GM21723 (cell line): ENCODE measurements around the gene NRL.
A peak's percentile ranks its signal among the peaks of the same experiment; 100 is the strongest.

ENCODE experiments used
- ATAC-seq: cut with Tn5 transposase; IDR thresholded peaks from one replicate; pipeline ENCODE4 v1.9.1; 2021; ENCODE audit warnings: mild to moderate bottlenecking, moderate library complexity; ENCODE audit not compliant: unreplicated experiment

Gene NRL

GRCh38 chr14:24100982-24101494, 13.7 kb downstream of the NRL start:
- ATAC-seq = no peak

- no peak for ATAC-seq
These were observed 14.4 kb downstream of the NRL start for GRCh38 chr14:24100197-24100981.

DNA sequence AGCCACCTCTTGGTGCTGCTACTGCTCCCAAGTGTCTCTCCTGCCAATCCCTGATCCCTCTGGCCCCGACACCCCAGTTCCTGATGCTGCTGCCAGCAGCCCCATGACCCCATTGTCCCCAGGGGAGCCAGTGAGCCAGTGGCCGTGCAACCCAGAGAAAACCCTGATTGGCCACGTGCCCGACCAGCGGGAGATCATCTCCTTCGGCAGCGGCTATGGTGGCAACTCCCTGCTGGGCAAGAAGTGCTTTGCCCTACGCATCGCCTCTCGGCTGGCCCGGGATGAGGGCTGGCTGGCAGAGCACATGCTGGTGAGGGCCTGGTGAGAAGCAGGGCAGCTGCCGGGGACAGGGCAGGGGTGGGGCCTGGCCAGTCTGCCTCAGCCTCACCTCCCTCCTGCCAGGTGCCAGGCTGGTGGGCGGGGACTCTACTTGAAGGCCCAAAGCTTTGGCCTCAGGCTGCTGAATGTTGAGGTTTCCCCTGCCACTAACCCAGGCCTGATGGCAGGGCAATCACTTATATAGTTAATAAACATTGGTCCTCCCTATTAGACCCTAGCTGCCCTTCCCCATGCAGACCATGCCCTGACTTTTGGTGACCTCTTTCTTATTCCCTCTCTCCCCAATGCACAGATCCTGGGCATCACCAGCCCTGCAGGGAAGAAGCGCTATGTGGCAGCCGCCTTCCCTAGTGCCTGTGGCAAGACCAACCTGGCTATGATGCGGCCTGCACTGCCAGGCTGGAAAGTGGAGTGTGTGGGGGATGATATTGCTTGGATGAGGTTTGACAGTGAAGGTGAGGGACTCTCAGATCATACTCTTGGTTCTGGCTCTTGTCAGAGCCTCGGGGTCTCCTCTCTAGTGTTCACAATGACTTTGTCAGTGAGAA, 15.6 kb downstream of the NRL start:
- ATAC-seq = no peak

- ATAC-seq = no peak
These were observed 16.4 kb downstream of the NRL start for GRCh38 chr14:24098229-24098926.

DNA sequence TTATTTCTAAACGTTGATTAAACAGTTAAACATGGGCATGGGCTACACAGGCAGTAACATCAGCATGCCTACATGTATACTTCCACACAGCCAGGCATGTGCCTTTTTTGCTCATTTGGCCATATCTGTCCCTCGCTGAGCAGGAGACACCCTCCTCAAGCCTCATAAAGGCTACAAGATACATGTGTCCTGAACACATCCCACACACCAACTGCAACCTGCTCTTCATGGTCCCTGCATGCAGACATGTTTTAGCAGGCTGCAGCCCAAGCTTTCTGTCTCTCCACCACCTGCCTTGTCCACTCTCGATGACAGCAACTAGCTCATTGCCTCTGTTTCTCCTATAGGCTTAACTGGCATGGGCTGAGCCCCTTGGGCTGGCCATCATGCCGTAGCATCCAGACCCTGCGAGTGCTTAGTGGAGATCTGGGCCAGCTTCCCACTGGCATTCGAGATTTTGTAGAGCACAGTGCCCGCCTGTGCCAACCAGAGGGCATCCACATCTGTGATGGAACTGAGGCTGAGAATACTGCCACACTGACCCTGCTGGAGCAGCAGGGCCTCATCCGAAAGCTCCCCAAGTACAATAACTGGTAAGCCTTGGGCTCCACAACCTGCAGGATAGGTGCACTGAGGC, 18.1 kb downstream of the NRL start:
- no peak for ATAC-seq

- ATAC-seq = peak; percentile 72
These were observed 19.3 kb downstream of the NRL start for GRCh38 chr14:24095271-24096068.

GRCh38 chr14:24094841-24095270, 19.9 kb downstream of the NRL start:
- ATAC-seq = peak; percentile 7

DNA sequence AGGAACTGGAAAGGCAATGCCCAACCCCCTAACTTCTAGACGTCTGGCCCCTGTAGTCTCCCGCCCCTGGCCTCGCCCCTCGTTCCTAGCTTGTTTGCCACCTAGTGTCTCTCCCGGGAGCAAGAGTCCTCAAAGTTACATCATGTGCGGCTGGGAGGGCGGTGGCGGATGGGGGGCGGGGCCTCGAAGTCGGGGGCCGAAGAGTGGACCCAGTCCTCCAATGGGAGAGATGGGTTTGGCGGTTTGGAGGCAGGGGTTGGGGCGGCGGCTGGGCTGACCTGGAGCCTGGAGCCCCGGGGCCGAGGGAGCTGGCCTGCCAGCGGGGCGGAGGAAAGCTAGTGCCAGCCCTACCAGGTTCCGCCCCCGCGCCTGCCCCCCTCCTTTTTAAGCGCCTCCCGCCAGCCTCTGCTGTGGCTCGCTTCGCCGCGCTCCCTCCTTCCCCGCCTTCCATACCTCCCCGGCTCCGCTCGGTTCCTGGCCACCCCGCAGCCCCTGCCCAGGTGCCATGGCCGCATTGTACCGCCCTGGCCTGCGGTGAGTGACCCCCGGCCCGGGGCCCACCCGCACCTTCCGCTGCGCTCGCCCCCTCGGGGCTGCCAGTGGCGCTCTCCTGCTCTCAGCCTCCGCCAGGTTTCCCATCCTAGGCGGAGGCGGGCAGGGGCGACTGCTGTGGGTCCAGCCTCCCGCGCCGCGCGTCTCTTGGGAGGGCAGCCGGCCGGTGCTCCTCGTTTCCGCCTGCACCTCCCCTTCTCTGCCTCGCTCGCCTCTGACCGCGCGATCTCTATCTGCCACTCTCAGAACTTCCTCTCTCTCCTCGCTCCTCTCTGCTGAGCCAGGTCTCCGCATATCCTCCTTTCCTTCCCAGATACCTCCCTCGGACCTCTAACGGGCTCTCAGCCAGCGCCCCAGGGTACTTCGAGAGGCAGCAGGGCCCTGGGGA, 20.6 kb downstream of the NRL start, which contains the start of gene PCK2:
Gene PCK2, plus strand, starts transcription at position 411 of the 940 bp plus-strand sequence. Its CDS starts 95 bp downstream, at position 506.
- peak; percentile 51 for ATAC-seq

GRCh38 chr14:24093207-24093900, 21.4 kb downstream of the NRL start:
- no peak for ATAC-seq

DNA sequence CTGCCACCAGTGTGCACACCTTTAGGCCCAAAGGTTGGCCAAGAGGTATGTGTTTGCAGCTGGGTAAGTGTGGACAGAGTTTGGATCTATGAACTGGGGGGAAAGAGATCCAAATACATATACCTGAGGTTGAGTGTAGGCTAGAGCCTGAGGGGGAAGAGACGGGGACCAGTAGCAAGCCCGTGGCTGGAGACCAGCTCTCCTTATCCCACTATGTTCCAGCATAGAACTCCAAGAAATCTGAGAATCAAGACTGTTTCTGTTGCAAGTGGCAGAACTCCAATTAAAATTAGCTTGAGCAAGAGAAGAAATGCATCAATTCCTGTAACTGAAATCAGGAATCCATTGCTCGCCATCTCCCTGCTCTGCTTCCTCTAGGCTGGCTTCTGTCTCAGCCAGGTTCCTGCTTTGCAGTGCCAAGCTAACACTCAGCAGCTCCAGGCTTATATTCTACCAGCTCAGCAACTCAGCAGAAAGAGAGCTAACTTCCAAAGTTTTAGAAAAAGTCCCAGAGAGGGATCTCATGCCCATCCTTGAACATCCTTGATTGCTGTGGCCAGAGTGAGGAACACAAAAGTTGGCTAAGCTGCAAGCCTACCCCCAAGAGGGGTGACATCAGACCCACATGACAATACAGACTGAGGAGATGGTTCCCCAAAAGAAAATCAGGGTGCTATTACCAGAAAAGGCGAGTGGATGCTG, 22.1 kb downstream of the NRL start:
- no peak for ATAC-seq

GRCh38 chr14:24092110-24092504, 22.6 kb downstream of the NRL start:
- ATAC-seq = no peak

GRCh38 chr14:24089890-24090289, 24.9 kb downstream of the NRL start:
- no peak for ATAC-seq

DNA sequence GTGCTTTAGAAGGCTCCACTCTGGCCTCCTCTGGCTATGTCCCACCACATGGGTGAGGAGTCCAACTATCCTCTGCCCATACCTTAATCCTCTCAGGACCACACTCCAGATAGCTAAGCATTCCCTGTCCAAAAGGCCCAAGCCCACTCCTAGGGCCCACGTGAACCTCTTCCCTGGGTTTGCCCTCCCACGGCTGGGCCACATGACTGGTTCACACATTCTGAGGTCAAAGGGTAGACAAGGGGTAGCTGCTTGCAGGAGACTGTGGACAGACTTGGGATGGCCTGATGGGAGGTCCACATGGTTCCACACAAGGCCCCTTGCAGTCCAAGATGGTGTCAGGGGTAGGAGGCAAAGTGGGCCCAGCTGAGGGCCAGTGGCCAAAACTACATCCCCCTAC, 26.7 kb downstream of the NRL start:
- no peak for ATAC-seq

- ATAC-seq = no peak
These were observed 27.7 kb downstream of the NRL start for GRCh38 chr14:24087004-24087403.

GRCh38 chr14:24086193-24086955, 28.4 kb downstream of the NRL start:
- no peak for ATAC-seq

DNA sequence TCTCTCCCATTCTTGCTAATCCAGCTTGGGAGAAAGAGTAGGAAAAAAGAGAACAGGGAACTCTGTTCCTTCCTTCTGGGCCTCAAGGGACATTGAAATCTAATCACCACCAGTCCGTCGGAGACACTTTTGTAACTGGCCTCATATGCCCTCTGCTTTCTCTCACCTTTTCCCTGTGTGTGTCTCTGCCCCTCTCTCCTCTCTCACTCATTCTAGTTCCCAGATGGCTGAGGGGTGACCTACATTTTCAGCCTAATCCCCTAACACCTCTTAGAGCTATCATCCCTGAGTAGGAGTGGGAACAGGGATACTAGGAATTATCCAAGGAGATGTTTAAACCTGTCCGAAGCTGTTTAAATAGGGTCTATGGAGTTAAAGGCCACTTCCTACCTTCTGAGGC, 29.5 kb downstream of the NRL start:
- no peak for ATAC-seq

DNA sequence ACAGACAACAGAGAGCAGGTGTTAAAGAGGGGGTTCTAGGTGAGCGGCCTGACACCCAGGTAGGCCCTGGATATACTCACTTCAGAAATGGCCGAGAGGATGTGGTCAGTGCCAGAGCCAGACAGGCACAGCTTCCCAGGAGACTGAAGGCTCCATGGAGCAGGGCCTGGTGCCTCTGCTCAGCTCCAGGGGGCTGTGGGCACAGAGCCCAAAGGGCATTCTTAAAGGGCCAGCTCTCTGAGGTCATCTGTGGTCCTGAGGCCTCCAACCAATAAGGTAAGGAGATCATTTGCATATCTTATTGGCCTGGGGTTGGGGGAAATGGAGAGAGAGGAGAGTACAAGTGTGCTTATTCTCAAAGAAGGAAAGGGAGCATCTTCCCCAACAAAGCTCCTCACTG, 30.3 kb downstream of the NRL start:
- no peak for ATAC-seq
